NCI-H187 treated with DMSO at 0.1 percent for 48 hours (cell line): Measurements from ENCODE around the gene RBL1.
"Not testable (repeated sequence)": the region's sequence is repeated elsewhere in the genome, so short reads cannot be mapped to it uniquely, and the experiment has no call there.

Source experiments
- DNase-seq: peaks from one replicate; lab custom pipeline; 2025; lab: John Stamatoyannopoulos, UW

RBL1 gene

GRCh38 chr20:37095599-37096414, at the start of gene RBL1:
Gene RBL1 (minus strand): TSS chr20:37095997. CDS start chr20:37095928, 69 bp downstream.
- peak; percentile 36 for DNase-seq

- DNase-seq, result no peak
Measured at GRCh38 chr20:37144856-37145404, 49.1 kb upstream of the RBL1 start.

- DNase-seq, result no peak
Measured at GRCh38 chr20:37142708-37143107, 46.9 kb upstream of the RBL1 start.

GRCh38 chr20:37137547-37137946, 41.8 kb upstream of the RBL1 start:
- DNase-seq, result no peak

- no peak for DNase-seq
Measured at GRCh38 chr20:37133952-37134351, 38.2 kb upstream of the RBL1 start.

GRCh38 chr20:37131486-37131885, 35.7 kb upstream of the RBL1 start:
- DNase-seq, result no peak

GRCh38 chr20:37128803-37129202, 33.0 kb upstream of the RBL1 start:
- no peak for DNase-seq

- DNase-seq, result not testable (repeated sequence)
Measured at GRCh38 chr20:37126290-37126689, 30.5 kb upstream of the RBL1 start.

GRCh38 chr20:37123441-37123840, 27.6 kb upstream of the RBL1 start:
- no peak for DNase-seq

GRCh38 chr20:37120497-37120896, 24.7 kb upstream of the RBL1 start:
- no peak for DNase-seq

GRCh38 chr20:37119356-37120036, 23.7 kb upstream of the RBL1 start:
- no peak for DNase-seq

- no peak for DNase-seq
Measured at GRCh38 chr20:37114012-37114411, 18.2 kb upstream of the RBL1 start.

GRCh38 chr20:37111926-37112455, 16.2 kb upstream of the RBL1 start:
- DNase-seq, result no peak

GRCh38 chr20:37108676-37109075, 12.9 kb upstream of the RBL1 start:
- no peak for DNase-seq

GRCh38 chr20:37102571-37102970, 6.8 kb upstream of the RBL1 start:
- DNase-seq, result no peak

GRCh38 chr20:37096415-37097041, 731 bp upstream of the RBL1 start:
- DNase-seq, result no peak

GRCh38 chr20:37095108-37095598, 644 bp downstream of the RBL1 start:
- DNase-seq, result no peak

- DNase-seq, result no peak
Measured at GRCh38 chr20:37090407-37090806, 5.4 kb downstream of the RBL1 start.

- DNase-seq, result no peak
Measured at GRCh38 chr20:37081717-37082289, 14.0 kb downstream of the RBL1 start.

GRCh38 chr20:37077009-37077408, 18.8 kb downstream of the RBL1 start:
- DNase-seq, result no peak

- DNase-seq, result no peak
Measured at GRCh38 chr20:37075932-37076685, 19.7 kb downstream of the RBL1 start.
